ENCODE results near the gene VPS4B. TPM values are rescaled to one million over a fixed set of nuclear protein-coding genes. Genes with fewer than 3 reads are reported as not detected.

VPS4B gene
- total and polyA plus RNA-seq, 10 of the 15 experiments (the other 5 are each of a cell fraction or from before 2014, with no cell fraction given): 21.4 to 37.6 (median 29.8) TPM

GRCh38 chr18:63468575-63468974 lies 46.3 kb upstream of the VPS4B start:
- ATAC-seq (no peak), FAIRE-seq (no peak), DNase-seq (ENCODE audit: low read depth, low spot score) (no peak)
- POLR2A ChIA-PET: no interaction called here
- Histone ChIP-seq H2AFZ (ENCODE audit: control insufficient read depth, low read depth, low read length) (no peak overlapping the region), H3K4me1 (ENCODE audit: control insufficient read depth, insufficient read depth, low read length) (no peaks in the 10 kb centered on the region), H3K9ac (ENCODE audit: control insufficient read depth, insufficient read depth, low read length) (no peak overlapping the region), H3K4me3 (no peak overlapping the region), H4K20me1 (ENCODE audit: control insufficient read depth, insufficient read depth) (no peaks in the 10 kb centered on the region), H3K27me3 (replicated peaks in 1 of 2; ENCODE audit: control insufficient read depth in 2 of 2, insufficient read depth in 2 of 2, low read length in 1 of 2) (peaks cover 0 to 3% of the 10 kb centered on the region in 2 experiments; a peak in 2 of 4 replicates), H3K4me2 (ENCODE audit: control insufficient read depth, insufficient read depth) (no peak overlapping the region), H3K9me3 (replicated peaks; ENCODE audit: control insufficient read depth, insufficient read depth, low read length) (no peaks in the 10 kb centered on the region), H3K27ac (ENCODE audit: control insufficient read depth, insufficient read depth) (no peak overlapping the region), H3K36me3 (ENCODE audit: control insufficient read depth in 2 of 2, insufficient read depth in 2 of 2, low read length in 1 of 2) (no peaks in the 10 kb centered on the region), H3K79me2 (ENCODE audit: control insufficient read depth, insufficient read depth, low read length) (no peaks in the 10 kb centered on the region)
- intact Hi-C loops (cut with micrococcal nuclease; ENCODE audit: unreplicated experiment) (no loop called here), in situ Hi-C loops (cut with MboI) (no loop called here)
- SMC1A ChIA-PET (ENCODE audit: uncharacterized antibody, unreplicated experiment): interaction anchor here (1.0 kb wide), 1 partner anchor 100 kb away, joined by 3 read pairs; no protein-coding TSS in a partner anchor
- RAD21 ChIA-PET (ENCODE audit: unreplicated experiment): no interaction called here
- no peak for TF ChIP-seq KDM1A (IDR thresholded peaks at IDR 0.05; ENCODE audit: borderline replicate concordance)
- no peak for TF ChIP-seq NBN (IDR thresholded peaks at IDR 0.05)
- no peak for TF ChIP-seq PML (IDR thresholded peaks at IDR 0.05; ENCODE audit: low read length)
- no peak for TF ChIP-seq CEBPZ (IDR thresholded peaks at IDR 0.05; ENCODE audit: low read depth, low read length)
- TF ChIP-seq NFYB (IDR thresholded peaks at IDR 0.05; ENCODE audit: insufficient read depth, low read depth, low read length): no peak
- TF ChIP-seq ZBTB11 (CRISPR knock-in tag; IDR thresholded peaks at IDR 0.05): no peak
- no peak for TF ChIP-seq ZSCAN29 (IDR thresholded peaks at IDR 0.05)
- no peak for TF ChIP-seq YY1 (IDR thresholded peaks at IDR 0.05; ENCODE audit: low read depth, low read length)
- no peak for TF ChIP-seq GABPA (IDR thresholded peaks at IDR 0.05; ENCODE audit: low read depth)
- TF ChIP-seq STAT3 (IDR thresholded peaks at IDR 0.05; ENCODE audit: low read depth, low read length): no peak
- no peak for TF ChIP-seq CEBPB (IDR thresholded peaks at IDR 0.05; ENCODE audit: borderline replicate concordance in 1 of 2, low read depth in 2 of 2, low read length in 2 of 2)
- no peak for TF ChIP-seq NR2C1 (IDR thresholded peaks at IDR 0.05)
- TF ChIP-seq SREBF1 (IDR thresholded peaks at IDR 0.05; ENCODE audit: low read length): no peak
- no TSS peak for BruUV-seq (replicated peaks)
- 54% methylated on average over 3 of the region's 3 CpGs for WGBS (ENCODE audit: insufficient coverage, insufficient replicate concordance, low lambda C conversion rate, missing lambda C conversion rate)
- CTCF ChIA-PET: no interaction called here

Data from GM12878 (cell line).